SU-DHL-6 (cell line): ENCODE data around the gene SUPT3H.

ENCODE experiments used
- H2AFZ ChIP-seq: fragments of 200-600 bp; sonication (generic); 2 replicates; pipeline ENCODE4 v1.6.1; 2014; ENCODE audit warnings: low read depth, mild to moderate bottlenecking, moderate library complexity, mixed read lengths, antibody characterized with exemption, low read length; ENCODE audit not compliant: severe bottlenecking
- H3F3A ChIP-seq: fragments of 200-600 bp; shearing (Covaris generic); 2 replicates; pipeline ENCODE4 v1.6.0; 2016; ENCODE audit warnings: antibody characterized with exemption, mild to moderate bottlenecking; ENCODE audit not compliant: insufficient read depth
- H3K27ac ChIP-seq: fragments of 200-600 bp; sonication (generic); 2 replicates; pipeline ENCODE4 v1.5.1; 2016; ENCODE audit warnings: low read depth, mild to moderate bottlenecking, low read length, moderate library complexity, mixed read lengths
- H3K27me3 ChIP-seq: fragments of 200-600 bp; sonication (generic), shearing (Covaris generic); 2 replicates; pipeline ENCODE4 v1.6.0; 2014; ENCODE audit warnings: mild to moderate bottlenecking, low read length
- H3K36me3 ChIP-seq: fragments of 200-600 bp; sonication (generic); 2 replicates; pipeline ENCODE4 v1.6.1; 2014; ENCODE audit warnings: mild to moderate bottlenecking, low read length, mixed read lengths
- H3K4me2 ChIP-seq: fragments of 300-600, 200-600 bp; shearing (Covaris generic), sonication (generic); 2 replicates; pipeline ENCODE4 v1.6.0; 2014; ENCODE audit warnings: low read length, low read depth, mild to moderate bottlenecking; ENCODE audit not compliant: poor library complexity, severe bottlenecking
- H3K4me3 ChIP-seq: fragments of 200-600 bp; sonication (generic); 2 replicates; pipeline ENCODE4 v1.5.1; 2014; ENCODE audit warnings: antibody characterized with exemption, low read length, mild to moderate bottlenecking, mixed read lengths; ENCODE audit not compliant: insufficient read depth, poor library complexity, severe bottlenecking
- H3K79me2 ChIP-seq: fragments of 200-600 bp; sonication (generic); 2 replicates; pipeline ENCODE4 v1.6.1; 2014; ENCODE audit warnings: mild to moderate bottlenecking, low read length, moderate library complexity; ENCODE audit not compliant: insufficient read depth
- H3K9ac ChIP-seq: fragments of 200-600 bp; sonication (generic); 2 replicates; pipeline ENCODE4 v1.7.0; 2014; ENCODE audit warnings: mild to moderate bottlenecking, low read length
- H3K9me2 ChIP-seq: fragments of 200-600 bp; sonication (generic); replicated peaks from 2 replicates; pipeline ENCODE4 v1.6.1; 2014; ENCODE audit warnings: low read length; ENCODE audit not compliant: insufficient read depth
- H3K9me3 ChIP-seq: fragments of 200-600 bp; sonication (generic); 2 replicates; pipeline ENCODE4 v1.6.1; 2014; ENCODE audit warnings: low read length, mixed read lengths; ENCODE audit not compliant: insufficient read depth
- H4K20me1 ChIP-seq: fragments of 200-600 bp; sonication (generic); 2 replicates; pipeline ENCODE4 v1.6.1; 2014; ENCODE audit warnings: low read depth, mild to moderate bottlenecking, antibody characterized with exemption, low read length, moderate library complexity, mixed read lengths
- CTCF ChIP-seq: fragments of 200-600 bp; sonication (generic); IDR thresholded peaks from one replicate; pipeline ENCODE4 v1.5.1; 2017; ENCODE audit warnings: antibody characterized with exemption, mild to moderate bottlenecking, low read length, moderate library complexity; ENCODE audit not compliant: insufficient read depth, poor library complexity, severe bottlenecking
- EZH2phosphoT487 ChIP-seq: fragments of 200-600 bp; sonication (generic), shearing (Covaris generic); conservative IDR thresholded peaks from 2 replicates; pipeline ENCODE4 v1.6.1; 2018; ENCODE audit warnings: mild to moderate bottlenecking, antibody characterized with exemption, low read length, moderate library complexity, mixed read lengths

Gene SUPT3H

GRCh38 chr6:44999066-44999465, 378.7 kb downstream of the SUPT3H start:
- Histone ChIP-seq H3K9me3 (no peaks in the 10 kb centered on the region), H3K36me3 (no peaks in the 10 kb centered on the region), H3K4me2 (no peak overlapping the region), H3K9ac (no peak overlapping the region), H3K4me3 (no peak overlapping the region), H3K27me3 (no peaks in the 10 kb centered on the region), H4K20me1 (no peaks in the 10 kb centered on the region), H2AFZ (no peak overlapping the region), H3K27ac (no peak overlapping the region), H3K9me2 (no peaks in the 10 kb centered on the region), H3K79me2 (no peaks in the 10 kb centered on the region), H3F3A (no peaks in the 10 kb centered on the region)
- TF ChIP-seq CTCF (no peak), EZH2phosphoT487 (no peak)

DNA sequence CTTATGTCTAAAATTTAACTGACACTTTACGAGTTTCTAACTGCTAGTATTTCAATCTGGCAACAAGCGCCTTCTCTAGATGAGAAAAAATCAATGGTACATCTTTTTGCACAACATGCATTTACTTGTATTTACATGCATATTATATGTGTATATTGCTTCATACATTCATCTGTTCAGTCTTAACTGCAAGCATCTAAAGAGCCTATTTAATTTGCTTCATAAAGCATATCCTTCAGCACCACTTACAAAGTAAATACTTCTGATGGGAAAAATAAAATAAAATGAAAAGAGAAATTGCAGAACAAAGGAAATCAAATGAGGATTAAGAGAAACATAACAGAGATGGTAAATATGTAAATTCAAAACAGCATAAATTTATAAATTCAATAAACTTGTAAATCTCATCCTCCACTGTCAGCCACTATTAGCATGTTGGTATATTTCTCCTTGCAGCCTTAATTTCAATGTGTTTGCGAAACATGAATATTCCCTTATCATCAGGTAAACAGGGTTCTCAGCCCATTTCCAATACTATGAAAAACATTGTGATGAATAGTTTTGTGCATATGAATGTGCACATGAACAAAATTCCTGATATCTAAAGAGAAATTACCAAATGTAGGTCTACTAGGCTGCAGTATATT, 382.1 kb downstream of the SUPT3H start:
- Histone ChIP-seq H4K20me1 (no peaks in the 10 kb centered on the region), H3K27me3 (no peaks in the 10 kb centered on the region), H3K36me3 (no peaks in the 10 kb centered on the region), H3K4me2 (no peak overlapping the region), H3K79me2 (no peaks in the 10 kb centered on the region), H3K9me3 (no peaks in the 10 kb centered on the region), H3K4me3 (no peak overlapping the region), H3F3A (no peaks in the 10 kb centered on the region), H3K9ac (no peak overlapping the region), H2AFZ (no peak overlapping the region), H3K27ac (no peak overlapping the region), H3K9me2 (no peaks in the 10 kb centered on the region)
- TF ChIP-seq CTCF (no peak), EZH2phosphoT487 (no peak)

DNA sequence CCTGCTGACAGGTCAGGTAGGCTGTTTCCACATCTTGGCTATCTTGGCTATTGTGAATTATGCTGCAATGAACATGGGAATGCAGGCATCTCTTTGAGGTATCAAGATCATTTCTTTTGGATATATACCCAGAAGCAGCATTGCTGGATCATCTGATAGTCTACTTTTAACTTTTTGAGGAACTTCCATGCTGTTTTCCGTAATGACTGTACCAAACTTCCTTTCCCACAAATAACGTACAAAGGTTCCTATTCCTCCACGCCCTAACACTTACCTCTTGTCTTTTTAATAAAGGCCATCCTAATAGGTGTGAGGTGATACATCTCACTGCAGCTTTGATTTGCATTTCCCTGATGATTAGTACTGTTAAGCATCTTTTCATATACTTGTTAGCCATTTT, 388.3 kb downstream of the SUPT3H start:
- H3K4me2 ChIP-seq = no peak overlapping the region

More for the DNA sequence above, 388.3 kb downstream of the SUPT3H start:
- Histone ChIP-seq H3K4me3 (no peak overlapping the region), H4K20me1 (no peaks in the 10 kb centered on the region), H3K27me3 (no peaks in the 10 kb centered on the region), H2AFZ (no peak overlapping the region), H3K27ac (no peak overlapping the region), H3K9me3 (no peaks in the 10 kb centered on the region), H3F3A (no peaks in the 10 kb centered on the region), H3K9ac (no peak overlapping the region), H3K79me2 (no peaks in the 10 kb centered on the region), H3K9me2 (no peaks in the 10 kb centered on the region), H3K36me3 (no peaks in the 10 kb centered on the region; the same call in 1 of the 2 replicates)
- TF ChIP-seq EZH2phosphoT487 (no peak), CTCF (no peak)
